WTC11 (cell line): ENCODE results near the gene TRPV6.

Experiments used
- NR2C2 ChIP-seq: sonication (generic); formaldehyde crosslinking; IDR thresholded peaks from 2 replicates; pipeline ENCODE4 v1.8.0; 2022; ENCODE audit warnings: mild to moderate bottlenecking, missing genetic modification reagents
- ZNF138 ChIP-seq: sonication (generic); formaldehyde crosslinking; conservative IDR thresholded peaks from 2 replicates; pipeline ENCODE4 v1.8.1; 2022; ENCODE audit warnings: mild to moderate bottlenecking, moderate library complexity, missing genetic modification reagents
- TF ChIP-seq, protein P1 (sequence below): fragments of 200-600 bp; IDR thresholded peaks from 2 replicates; pipeline ENCODE4 v1.8.0; 2022; ENCODE audit warnings: antibody characterized with exemption

DNA sequence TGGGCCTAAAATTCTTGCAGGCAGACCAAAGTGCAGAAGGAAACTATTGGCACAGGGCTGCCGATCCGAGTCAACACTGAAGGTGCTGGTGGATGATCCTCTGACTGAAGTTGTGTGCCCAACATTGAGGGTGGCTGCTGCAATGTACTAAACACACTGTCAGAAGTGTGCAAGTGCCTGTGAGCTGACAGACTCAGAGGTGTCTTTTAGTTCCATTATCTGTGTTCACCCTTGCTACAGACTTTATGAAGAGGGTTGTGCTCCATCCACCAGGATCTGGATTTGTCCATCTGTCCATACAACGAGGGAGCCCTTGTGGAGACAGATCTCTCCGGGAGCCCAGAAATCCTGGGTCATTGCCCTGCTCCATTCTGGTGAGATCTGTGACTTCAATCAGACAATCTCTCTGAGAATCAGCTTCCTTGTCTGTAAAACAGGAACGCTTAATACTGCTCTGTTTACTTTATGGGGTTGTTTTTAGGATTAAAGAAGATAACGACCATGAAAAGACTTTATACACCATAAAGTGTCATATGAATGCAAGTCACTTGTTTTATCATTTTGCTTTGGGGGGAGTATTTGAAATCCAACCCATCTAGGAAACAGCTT lies 9.5 kb upstream of the TRPV6 start:
- TF ChIP-seq ZNF138 (CRISPR knock-in tag) (no peak), NR2C2 (no peak)
- TF ChIP-seq, protein P1, sequence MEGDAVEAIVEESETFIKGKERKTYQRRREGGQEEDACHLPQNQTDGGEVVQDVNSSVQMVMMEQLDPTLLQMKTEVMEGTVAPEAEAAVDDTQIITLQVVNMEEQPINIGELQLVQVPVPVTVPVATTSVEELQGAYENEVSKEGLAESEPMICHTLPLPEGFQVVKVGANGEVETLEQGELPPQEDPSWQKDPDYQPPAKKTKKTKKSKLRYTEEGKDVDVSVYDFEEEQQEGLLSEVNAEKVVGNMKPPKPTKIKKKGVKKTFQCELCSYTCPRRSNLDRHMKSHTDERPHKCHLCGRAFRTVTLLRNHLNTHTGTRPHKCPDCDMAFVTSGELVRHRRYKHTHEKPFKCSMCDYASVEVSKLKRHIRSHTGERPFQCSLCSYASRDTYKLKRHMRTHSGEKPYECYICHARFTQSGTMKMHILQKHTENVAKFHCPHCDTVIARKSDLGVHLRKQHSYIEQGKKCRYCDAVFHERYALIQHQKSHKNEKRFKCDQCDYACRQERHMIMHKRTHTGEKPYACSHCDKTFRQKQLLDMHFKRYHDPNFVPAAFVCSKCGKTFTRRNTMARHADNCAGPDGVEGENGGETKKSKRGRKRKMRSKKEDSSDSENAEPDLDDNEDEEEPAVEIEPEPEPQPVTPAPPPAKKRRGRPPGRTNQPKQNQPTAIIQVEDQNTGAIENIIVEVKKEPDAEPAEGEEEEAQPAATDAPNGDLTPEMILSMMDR, result no peak
